Tibial nerve (tissue), 4 donors: ENCODE data around the gene CPEB3. TPM values are rescaled to one million over a fixed set of nuclear protein-coding genes. Genes with fewer than 3 reads are reported as not detected.

Source experiments
- DNase-seq, 2 donors: peaks; one replicate each; pipeline ENCODE4 v3.0.0-alpha.2; 2019; ENCODE audit warnings: low spot score in 2 of 2
- H3K27ac ChIP-seq, 4 donors: fragments of 200-600 bp; sonication (generic) in 3 of 4; one replicate each; pipeline ENCODE4 v1.5.1; 2017 to 2019; ENCODE audit warnings: mild to moderate bottlenecking in 1 of 4
- H3K27me3 ChIP-seq, 2 donors: fragments of 200-600 bp; sonication (generic) in 1 of 2; one replicate each; pipeline versions ENCODE4 v1.5.1 to v1.6.0; 2017 to 2019
- H3K36me3 ChIP-seq, 3 donors: fragments of 200-600 bp; sonication (generic); one replicate each; pipeline ENCODE4 v1.5.1; 2018 to 2019
- H3K4me1 ChIP-seq, 4 donors: fragments of 200-600 bp; sonication (generic) in 3 of 4; one replicate each; pipeline ENCODE4 v1.5.1; 2017 to 2019
- H3K4me3 ChIP-seq, 4 donors: fragments of 200-600 bp; sonication (generic) in 3 of 4; one replicate each; pipeline ENCODE4 v1.5.1; 2017 to 2019; ENCODE audit warnings: mild to moderate bottlenecking in 1 of 4, moderate library complexity in 1 of 4
- H3K9me3 ChIP-seq, 4 donors: fragments of 200-600 bp; sonication (generic) in 3 of 4; one replicate each; pipeline ENCODE4 v1.5.1; 2017 to 2019
- EP300 ChIP-seq, 2 donors: sonication (generic); formaldehyde crosslinking; IDR thresholded peaks; one replicate each; pipeline ENCODE4 v1.6.1; 2017; ENCODE audit warnings: antibody characterized with exemption in 2 of 2, mild to moderate bottlenecking in 1 of 2
- POLR2A ChIP-seq, 2 donors: fragments of 450-650 bp; IDR thresholded peaks; one replicate each; pipeline ENCODE4 v1.6.1; 2017; ENCODE audit warnings: antibody characterized with exemption in 2 of 2, mild to moderate bottlenecking in 2 of 2, moderate library complexity in 2 of 2
- whole genome bisulfite sequencing, 2 donors: methylation state at CpG; one replicate each; pipeline ENCODE4 v1.1.5; 2018; 5-methylcytosine and 5-hydroxymethylcytosine counted together
- total RNA-seq, 4 donors: library from RNA; depleted of rRNA; stranded (reverse); fragments of >200 nt; gene quantifications; one replicate each; pipeline ENCODE4 v1.1.0, GENCODE V29; 2016
- TF ChIP-seq, protein P1 (sequence below), 5 experiments: fragments of 200-600 bp in 3 of 5; fragments of 450-650 bp in 2 of 5; sonication (generic) in 3 of 5; IDR thresholded peaks; one replicate each; pipeline ENCODE4 v1.5.1; 2016 to 2019; ENCODE audit warnings: antibody characterized with exemption in 5 of 5, mild to moderate bottlenecking in 3 of 5, moderate library complexity in 2 of 5

CPEB3 gene
- total RNA-seq, 4 donors from 2014 or later: 6.7 to 11.4 (median 8.8) TPM

DNA sequence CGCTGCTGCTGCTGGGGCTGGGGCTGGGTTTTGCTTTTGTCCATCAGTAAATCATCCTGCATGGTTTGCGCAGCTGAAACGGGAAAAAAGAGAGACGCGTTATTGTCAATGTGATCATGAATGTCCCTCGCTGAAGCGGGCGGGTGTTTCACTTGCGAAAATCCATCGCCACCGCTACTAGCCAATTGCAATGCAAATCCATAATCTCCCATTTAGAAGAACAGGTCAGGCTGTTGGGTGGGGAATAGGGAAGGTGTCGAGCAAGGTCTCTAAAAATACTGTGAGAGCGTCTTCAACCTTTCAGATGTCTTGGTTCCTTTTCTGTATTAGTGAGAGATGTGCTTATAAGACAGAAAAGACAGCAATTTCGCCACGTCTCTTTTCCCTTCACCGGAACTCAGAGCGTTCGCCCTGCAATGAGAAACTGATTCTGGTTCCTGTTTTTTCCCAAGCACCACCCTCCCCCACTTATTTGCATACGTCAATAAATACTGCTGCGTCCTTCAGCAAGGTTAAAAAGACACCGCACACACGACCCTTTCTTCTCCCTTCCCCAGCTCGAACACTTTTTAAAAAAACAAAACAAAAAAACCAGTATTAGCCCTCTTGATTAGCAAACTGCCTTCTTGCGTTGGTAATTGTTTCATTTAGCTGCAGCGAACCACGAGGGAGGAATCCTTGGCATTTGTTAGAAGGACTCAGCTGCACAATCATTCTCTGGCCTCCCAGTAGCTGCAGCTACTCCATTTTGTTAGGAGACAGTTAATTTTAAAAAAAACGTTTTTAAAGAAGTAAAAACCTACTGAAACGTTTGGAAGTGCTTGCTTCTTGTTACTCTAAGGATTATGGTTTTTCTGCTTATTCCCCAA is 50.4 kb downstream of the CPEB3 start:
- WGBS, 2 donors: 0 to 1% methylated on average over 28 of the region's 28 CpGs
- H3K36me3 ChIP-seq: no peaks in the 10 kb centered on the region
- TF ChIP-seq, protein P1, sequence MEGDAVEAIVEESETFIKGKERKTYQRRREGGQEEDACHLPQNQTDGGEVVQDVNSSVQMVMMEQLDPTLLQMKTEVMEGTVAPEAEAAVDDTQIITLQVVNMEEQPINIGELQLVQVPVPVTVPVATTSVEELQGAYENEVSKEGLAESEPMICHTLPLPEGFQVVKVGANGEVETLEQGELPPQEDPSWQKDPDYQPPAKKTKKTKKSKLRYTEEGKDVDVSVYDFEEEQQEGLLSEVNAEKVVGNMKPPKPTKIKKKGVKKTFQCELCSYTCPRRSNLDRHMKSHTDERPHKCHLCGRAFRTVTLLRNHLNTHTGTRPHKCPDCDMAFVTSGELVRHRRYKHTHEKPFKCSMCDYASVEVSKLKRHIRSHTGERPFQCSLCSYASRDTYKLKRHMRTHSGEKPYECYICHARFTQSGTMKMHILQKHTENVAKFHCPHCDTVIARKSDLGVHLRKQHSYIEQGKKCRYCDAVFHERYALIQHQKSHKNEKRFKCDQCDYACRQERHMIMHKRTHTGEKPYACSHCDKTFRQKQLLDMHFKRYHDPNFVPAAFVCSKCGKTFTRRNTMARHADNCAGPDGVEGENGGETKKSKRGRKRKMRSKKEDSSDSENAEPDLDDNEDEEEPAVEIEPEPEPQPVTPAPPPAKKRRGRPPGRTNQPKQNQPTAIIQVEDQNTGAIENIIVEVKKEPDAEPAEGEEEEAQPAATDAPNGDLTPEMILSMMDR (IDR thresholded peaks at IDR 0.05): no peak
- peak in 1 of 2 donors; percentile 86 for TF ChIP-seq EP300 (IDR thresholded peaks at IDR 0.05)
- TF ChIP-seq POLR2A (IDR thresholded peaks at IDR 0.05): peak; percentile 39 to 59
- DNase-seq: peak; percentile 37 to 70
- peak overlapping the region; percentile 72 to 89 (median 82) for H3K27ac ChIP-seq
- no peaks in the 10 kb centered on the region for H3K27me3 ChIP-seq
- H3K4me1 ChIP-seq: peaks cover 0 to 63% (median 11%) of the 10 kb centered on the region in 4 donors
- peak overlapping the region; percentile 66 to 84 (median 71) for H3K4me3 ChIP-seq
- no peaks in the 10 kb centered on the region for H3K9me3 ChIP-seq

DNA sequence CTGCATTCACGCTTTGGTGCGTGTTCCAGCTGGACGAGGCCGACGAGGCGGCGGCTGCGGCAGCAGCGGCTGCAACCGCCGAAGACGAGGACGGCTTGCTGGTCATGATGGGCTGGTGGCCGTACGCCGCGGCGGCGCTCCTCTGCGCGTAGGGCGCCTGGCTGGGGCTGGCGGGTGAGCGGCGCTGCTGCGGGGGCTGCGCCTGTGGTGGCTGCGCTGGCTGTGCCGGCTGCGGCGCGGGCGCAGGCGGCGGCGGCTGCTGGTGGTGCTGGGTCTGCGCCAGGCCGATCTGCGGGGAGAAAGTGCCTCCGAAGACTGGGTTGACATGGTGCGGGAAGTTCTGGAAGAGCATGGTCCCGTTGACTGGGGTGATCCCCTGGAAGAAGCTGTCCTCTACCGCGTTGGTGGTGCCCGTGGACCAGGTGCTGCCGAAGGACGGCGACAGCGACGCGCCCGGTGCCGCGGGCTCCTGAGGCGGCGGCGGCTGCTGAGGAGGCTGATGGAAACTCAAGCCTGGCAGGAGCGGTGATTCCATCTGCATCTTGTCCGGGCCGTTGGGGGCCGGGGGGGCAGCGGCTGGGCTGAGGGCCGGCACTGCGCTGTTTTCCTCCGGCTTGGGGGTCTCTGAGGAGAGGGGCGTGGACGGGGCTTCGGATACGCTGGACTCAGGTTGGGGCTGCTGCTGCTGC is 51.1 kb downstream of the CPEB3 start:
- Histone ChIP-seq H3K27ac (peak overlapping the region; percentile 72 to 89 (median 82)), H3K4me3 (peak overlapping the region; percentile 66 to 84 (median 71)), H3K36me3 (no peaks in the 10 kb centered on the region), H3K27me3 (no peaks in the 10 kb centered on the region), H3K4me1 (peaks cover 0 to 63% (median 11%) of the 10 kb centered on the region in 4 donors), H3K9me3 (no peaks in the 10 kb centered on the region)
- 0 to 1% methylated on average over 23 to 51 of the region's 69 CpGs for WGBS, 2 donors
- peak; percentile 16 to 20 for DNase-seq
- TF ChIP-seq, protein P1 (IDR thresholded peaks at IDR 0.05): no peak
- TF ChIP-seq EP300 (IDR thresholded peaks at IDR 0.05): no peak
- TF ChIP-seq POLR2A (IDR thresholded peaks at IDR 0.05): no peak

DNA sequence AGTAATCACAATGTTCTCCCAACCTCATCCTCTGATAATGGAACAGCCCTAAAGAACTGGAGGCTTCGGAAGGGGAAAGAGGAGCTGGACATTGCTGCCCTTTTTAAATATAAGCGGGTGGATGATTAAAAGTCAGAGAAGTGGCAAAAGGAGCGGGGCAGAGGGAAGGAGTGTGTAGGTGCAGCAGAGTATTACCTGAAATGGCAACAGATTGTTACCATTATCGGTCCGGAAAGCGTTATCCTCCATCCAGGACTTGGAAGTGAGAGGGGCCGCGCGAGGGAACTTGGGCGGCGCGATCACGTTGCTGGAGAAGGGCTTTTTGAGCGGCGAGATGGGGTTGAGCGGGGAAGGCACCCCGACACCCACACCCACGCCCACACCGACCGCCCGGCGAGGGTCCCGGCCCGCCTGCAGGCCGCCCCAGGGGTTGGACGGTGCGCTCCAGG is 51.7 kb downstream of the CPEB3 start:
- Histone ChIP-seq H3K4me1 (peaks cover 0 to 59% (median 11%) of the 10 kb centered on the region in 4 donors), H3K27me3 (no peaks in the 10 kb centered on the region), H3K9me3 (no peaks in the 10 kb centered on the region), H3K27ac (peak overlapping the region; percentile 70 to 89 (median 76)), H3K4me3 (peak overlapping the region; percentile 66 to 84 (median 71)), H3K36me3 (no peaks in the 10 kb centered on the region)
- 29 to 30% methylated on average over 25 to 27 of the region's 27 CpGs for WGBS, 2 donors
- TF ChIP-seq POLR2A (IDR thresholded peaks at IDR 0.05) (no peak), EP300 (IDR thresholded peaks at IDR 0.05) (no peak)
- TF ChIP-seq, protein P1 (IDR thresholded peaks at IDR 0.05): no peak
- peak in 1 of 2 donors; percentile 21 for DNase-seq

DNA sequence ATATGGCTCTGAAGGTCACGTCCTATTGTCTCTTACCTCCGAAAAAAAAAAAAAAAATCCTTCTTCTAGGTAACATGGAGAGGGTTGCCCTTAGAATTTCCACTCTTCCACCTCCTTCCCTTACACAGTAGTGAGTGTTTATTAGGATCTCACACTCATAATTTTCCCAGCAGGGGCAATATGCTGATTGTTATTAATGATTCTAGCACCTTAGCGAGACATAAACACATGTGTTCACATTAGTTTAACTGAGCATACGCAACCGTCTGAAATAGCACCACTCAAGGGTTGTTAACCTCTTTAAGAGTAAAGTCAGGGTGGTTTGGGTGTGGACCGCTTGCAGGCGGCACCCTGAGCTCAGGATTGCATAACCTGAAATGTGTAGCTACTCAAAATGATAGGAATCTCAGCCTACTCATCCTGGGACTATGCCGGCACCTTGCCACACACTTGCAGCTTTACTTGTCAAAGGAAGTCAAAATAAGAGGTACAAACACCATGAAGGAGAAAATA is 52.2 kb downstream of the CPEB3 start:
- no peaks in the 10 kb centered on the region for H3K36me3 ChIP-seq
- H3K4me1 ChIP-seq: peaks cover 0 to 54% (median 11%) of the 10 kb centered on the region in 4 donors

DNA sequence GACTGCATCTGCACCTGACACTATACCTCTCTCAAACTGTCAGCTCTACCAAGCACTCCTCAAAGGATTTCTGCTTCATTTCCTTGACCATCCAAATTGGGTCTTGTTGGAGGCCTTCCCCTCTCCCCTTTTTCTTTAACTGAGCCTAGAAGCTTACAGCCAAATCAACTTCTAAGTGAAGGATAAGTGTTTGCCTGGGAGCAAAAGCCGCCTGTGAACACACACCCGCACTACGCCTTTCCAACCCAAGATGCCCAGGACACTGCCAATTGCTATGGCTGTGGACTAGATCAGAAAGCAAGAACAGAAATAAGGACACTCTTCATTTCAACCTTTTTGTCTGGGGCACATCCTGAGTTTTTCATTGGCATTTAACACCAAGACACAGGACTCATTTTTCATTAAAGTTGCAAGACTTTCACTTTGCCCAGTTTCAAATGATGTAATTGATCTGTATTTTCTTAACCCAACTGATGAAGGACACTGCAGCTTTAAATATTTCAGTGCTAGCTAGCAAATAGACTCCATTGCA is 52.8 kb downstream of the CPEB3 start:
- no peaks in the 10 kb centered on the region for H3K9me3 ChIP-seq
- DNase-seq: no peak
- no peaks in the 10 kb centered on the region for H3K27me3 ChIP-seq
- peaks cover 0 to 50% (median 11%) of the 10 kb centered on the region in 4 donors for H3K4me1 ChIP-seq
- TF ChIP-seq EP300 (IDR thresholded peaks at IDR 0.05) (no peak), POLR2A (IDR thresholded peaks at IDR 0.05) (no peak)
- TF ChIP-seq, protein P1 (IDR thresholded peaks at IDR 0.05): no peak
- 95 to 98% methylated on average over 3 of the region's 3 CpGs for WGBS, 2 donors
- peak overlapping the region in 2 of 4 donors; percentile 79 to 89 for H3K27ac ChIP-seq
- H3K4me3 ChIP-seq: peak overlapping the region in 2 of 4 donors; percentile 7 to 84
- H3K36me3 ChIP-seq: peaks cover 0 to 2% (median 0%) of the 10 kb centered on the region in 3 donors

More for the DNA sequence above, 52.2 kb downstream of the CPEB3 start:
- Histone ChIP-seq H3K27ac (peak overlapping the region in 2 of 4 donors; percentile 79 to 89), H3K27me3 (no peaks in the 10 kb centered on the region), H3K4me3 (peak overlapping the region; percentile 66 to 84 (median 71)), H3K9me3 (no peaks in the 10 kb centered on the region)
- TF ChIP-seq EP300 (IDR thresholded peaks at IDR 0.05) (peak in 1 of 2 donors; percentile 5), POLR2A (IDR thresholded peaks at IDR 0.05) (no peak)
- WGBS, 2 donors: 62 to 65% methylated on average over 8 of the region's 8 CpGs
- peak; percentile 15 to 38 for DNase-seq
